ENCODE measurements around the gene PTGDS.

The PTGDS gene

DNA sequence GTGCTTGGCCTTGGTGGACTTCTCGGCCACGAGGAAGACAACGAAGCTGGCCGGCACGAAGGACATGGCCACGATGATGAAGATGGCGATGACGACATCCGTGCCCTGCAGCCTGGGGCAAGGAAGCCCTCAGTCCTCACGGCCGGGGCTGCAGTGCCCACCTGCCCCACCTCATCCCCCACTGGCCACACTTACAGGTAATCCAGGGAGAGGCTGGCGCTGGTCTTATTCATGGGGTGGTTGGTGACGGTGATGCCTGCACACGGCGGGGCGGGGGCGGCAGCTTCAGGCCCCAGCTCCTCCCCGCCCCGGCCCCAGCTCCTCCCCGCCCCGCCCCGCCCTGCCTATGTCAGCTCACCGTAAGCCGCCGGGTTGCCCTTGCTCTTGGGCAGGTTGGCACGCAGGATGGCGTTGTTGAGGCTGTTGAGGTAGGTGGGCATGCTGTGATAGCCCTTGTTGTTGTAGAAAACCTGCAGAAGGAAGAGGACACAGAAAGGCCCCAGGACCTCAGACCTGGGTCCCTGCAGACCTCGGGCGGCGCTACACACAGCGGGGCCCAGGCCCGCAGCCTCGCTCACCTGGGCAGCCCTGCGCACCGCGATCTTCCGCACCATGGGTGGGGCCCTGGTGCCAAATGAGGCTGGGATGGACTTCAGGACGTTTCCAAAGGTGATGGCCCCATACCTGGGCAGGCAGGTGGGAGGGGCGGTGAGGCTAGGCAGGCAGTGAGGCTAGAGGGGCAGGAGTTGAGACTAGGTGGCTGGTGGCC, 34.8 kb downstream of the PTGDS start:
- no peak for DNase-seq

DNA sequence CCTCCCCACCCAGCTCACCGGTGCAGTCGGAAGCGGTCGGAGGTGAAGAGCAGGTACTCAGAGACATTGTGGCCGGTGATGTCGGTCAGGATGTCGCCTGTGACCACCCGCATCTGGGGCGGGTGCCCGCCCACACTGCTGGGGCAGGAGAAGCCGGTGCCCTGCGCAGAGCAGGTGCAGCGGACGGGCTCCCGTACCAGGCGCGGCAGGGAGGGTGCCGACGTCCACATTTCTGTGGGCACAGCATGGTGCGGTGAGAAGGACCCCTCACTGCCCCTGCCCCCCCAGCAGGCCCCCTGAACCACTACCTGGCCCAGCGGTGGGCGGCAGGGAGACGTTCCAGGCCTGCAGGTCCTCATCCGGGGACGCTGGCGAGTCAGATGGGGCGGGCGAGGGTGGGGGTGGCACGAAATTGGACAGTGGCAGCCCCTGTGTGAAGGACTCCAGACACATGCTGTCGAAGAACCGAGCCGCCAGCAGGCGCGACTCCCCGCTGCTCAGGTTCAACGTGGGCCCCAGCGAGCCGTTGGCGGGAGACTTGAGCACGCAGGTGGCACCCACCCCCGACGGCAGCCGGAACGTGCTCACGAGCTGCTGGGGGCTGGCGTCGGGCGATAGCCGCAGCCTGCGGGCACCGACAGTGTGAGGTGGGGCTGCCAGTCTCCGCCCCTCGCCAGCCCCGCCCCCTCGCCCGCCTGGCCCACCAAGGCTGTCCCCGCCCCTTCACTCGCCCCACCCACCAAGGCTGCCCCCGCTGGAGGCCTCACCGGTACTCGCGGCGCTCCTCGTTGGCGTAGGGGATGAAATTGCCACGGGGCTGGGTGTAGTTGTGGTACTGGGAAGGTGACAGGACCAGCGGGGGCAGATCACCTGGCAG, 35.6 kb downstream of the PTGDS start:
- no peak for DNase-seq

DNA sequence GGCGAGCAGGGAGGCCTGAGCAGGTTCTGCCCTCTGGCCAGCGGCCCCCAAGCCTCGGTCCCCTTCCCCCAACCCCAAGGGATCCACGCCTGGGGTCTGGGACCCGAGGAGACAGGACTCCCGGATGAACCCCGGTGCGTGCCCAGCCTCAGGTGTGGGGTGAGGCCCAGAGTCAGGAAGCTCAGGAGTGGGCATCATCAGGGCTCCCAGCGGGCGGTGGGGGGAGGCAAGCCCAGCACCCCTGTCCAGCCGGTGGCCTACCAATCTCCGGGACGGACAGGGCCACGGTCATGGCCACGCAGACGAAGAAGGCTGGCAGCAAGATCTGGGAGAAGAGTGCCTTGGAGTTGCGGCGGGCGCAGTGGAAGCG, 36.3 kb downstream of the PTGDS start:
- no peak for DNase-seq

DNA sequence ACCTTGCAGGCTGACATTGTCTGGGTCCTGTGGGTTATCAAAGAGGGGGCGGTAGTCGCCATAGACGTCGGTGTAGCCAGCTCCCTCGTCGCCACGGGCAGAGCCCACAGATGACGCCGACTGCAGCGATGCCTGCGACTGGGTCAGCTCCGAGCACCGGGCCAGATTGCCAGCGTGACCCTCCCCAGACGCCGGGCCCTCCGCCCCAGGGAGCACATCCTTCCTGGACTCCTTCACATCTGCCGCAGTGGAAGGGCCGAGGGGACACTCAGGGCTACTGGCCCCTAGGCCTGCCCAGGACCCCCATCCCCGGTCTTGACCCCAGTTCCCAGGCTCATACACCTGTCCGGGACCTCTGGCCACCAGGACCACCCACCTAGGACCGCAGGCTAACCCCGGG, 36.9 kb downstream of the PTGDS start:
- no peak for DNase-seq

DNA sequence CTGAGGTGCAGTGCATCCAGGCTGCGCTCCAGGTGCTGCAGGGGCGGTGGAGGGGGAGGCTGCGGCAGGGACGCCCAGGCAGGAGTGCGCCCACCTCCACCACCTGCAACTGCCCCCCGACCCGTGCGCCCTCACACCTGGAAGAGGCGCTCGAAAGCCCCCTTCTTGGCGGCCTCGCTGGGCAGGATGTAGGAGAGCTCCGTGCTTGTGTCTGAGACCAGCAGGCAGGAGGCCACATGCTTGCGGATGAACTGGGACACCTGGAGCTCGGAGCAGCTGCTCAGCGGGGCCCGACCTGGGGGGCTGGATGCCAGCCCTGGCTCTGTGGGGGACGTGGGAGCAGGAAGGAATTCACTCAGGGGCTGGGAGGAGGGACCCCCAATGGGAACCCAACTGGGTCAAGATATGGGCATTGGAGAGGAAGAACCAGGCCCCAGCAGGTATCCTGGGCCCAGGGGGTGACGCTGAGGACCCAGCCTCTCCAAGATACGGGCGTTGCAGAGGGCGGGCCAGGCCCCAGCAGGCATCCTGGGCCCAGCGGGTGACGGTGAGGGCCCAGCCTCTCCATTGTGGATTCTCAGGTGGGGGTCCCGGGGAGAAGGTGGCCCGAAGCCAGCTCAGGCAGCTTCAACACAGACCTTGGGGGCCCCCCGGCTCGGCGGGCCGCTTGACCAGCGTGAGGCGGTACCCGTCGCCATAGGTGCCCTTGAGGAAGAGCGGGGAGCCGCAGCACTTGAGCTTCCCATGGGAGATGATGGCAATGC, 37.7 kb downstream of the PTGDS start:
- no peak for DNase-seq

DNA sequence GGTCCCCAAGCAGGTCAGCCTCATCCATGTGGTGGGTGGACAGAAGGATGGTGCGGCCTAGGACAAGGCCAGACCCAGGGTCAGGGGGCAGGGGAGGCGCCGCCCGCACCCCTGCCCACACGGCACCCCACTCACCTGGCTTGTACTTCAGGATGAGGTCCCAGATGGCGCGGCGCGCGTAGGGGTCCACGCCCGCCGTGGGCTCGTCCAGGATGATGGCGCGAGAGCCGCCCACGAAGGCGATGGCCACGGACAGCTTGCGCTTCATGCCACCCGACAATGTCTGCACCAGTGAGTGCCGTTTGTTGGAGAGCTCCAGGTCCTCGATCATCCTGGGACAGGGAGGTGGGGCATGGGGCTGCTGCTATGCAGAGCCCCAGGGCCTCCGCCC, 38.2 kb downstream of the PTGDS start:
- DNase-seq, result no peak

DNA sequence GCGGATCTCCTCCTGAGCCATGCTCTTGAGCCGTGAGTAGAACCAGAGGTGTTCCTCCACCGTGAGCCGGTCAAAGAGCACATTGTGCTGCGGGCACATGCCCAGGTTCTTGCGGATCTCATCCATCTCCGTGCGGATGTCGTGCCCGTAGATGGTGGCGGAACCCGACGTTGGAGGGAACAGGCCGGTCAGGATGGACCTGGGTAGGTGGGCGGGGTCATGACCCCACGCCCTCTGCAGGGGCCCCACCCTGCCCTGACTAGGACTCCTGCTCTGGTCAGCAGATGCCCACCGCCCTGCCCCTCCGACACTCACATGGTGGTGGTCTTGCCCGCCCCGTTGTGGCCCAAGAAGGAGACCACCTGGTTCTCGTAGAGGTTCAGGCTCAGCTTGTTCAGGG, 38.7 kb downstream of the PTGDS start:
- DNase-seq, result no peak

DNA sequence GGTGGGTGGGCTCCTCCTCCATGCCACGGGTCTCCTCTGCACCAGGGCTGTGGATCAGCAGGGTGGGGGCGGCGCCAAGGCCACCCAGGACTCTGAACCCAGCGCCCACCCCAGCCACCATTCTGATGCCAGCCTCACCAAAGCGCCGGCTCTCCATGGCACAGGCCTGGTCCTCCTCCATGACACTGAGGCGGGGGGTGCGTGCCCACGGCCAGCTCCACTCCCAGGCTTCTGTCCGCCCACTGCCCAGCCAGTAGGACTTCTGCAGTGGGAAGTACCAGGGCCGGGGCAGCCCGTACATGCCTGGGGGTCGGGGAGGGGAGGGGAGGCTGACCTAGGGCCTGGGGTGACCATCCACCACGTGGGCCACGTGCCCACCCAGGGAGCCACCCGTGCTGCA, 39.1 kb downstream of the PTGDS start:
- DNase-seq, result no peak

DNA sequence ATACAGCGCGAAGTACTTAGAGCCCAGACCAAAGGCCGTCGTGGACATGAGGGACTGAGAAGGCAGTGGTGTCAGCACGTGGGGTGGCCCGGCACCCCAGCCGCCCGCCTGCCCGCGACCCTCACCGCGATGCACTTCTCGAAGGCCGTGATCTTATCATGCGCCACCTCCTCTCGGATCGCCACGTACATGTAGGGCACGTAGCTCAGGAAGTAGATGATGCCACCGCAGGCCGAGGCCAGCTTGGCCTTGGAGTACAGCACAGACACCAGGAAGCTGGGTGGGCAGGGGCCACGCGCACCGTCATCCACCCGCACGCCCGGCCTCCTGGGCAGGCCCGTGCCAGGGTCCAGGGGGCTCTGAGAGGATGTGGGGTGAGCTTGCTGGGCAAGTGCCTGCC, 39.8 kb downstream of the PTGDS start:
- no peak for DNase-seq

DNA sequence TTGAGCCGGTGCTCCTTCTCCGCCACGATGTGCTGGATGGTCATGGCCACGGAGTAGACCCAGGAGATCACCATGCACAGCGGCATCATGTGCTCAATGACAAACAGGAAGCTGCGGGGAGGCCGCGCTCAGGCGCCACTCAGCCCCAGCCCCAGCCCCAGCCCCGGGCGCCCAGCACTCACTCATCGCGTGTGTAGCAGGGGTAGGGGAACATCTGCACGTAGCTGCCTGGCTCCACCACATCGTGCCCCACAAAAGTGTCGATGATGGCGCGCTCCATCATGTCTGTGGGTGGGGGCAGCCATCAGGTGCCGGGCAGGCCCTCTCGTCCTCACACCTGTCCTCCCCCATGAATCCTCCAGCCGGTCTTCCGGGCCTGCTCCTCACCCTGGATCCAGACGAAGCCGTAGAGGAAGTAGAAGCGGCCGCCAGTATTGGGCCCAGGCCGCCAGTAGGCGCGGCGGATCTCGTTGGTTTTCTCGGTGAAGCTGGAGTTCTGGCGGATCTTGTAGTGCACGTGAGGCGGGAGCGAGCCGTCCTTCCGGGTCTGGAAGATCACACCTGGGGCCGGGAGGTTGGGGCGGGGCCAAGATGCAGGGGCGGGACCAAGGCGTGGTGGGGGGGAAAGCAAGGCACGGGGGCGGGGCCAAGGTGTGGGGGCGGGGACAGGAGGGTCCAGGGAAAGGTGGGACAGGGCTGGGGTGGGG, 40.6 kb downstream of the PTGDS start:
- DNase-seq, result no peak

DNA sequence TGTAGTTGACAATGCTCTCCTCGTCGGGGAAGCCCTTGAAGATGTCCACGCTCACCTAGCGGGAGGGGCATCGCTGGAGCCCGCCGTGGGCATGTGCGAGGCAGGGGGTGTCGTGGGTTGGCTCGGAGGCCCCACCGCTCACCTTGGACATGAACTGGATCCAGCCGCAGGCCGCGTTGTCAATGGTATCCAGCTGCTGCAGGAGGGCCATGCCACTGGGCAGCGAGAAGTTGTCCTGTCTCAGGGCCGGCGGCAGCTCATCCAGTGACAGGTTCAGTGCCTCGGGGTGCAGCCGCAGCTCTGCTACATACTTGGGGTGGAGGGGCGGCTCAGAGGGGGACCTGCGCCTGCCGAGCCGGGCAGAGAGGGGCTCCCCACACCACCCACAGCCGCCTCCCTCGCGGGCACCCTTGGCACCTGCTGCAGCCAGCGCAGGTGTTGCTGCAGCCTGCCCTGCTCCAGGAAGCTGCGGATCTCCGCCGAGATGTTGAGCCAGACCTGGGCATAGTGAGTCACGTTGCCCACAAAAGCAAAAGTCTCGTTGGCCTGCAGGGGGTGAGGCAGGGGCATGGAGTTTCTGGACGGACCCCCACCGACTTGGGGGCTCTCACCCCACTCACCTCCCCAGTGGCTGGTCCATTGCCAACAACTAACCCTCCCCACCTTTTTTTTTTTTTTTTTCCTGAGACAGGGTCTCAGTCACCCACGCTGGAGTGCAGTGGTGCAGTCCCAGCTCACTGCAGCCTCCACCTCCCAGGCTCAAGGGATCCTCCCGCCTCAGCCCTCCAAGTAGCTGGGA, 41.7 kb downstream of the PTGDS start:
- no peak for DNase-seq

DNA sequence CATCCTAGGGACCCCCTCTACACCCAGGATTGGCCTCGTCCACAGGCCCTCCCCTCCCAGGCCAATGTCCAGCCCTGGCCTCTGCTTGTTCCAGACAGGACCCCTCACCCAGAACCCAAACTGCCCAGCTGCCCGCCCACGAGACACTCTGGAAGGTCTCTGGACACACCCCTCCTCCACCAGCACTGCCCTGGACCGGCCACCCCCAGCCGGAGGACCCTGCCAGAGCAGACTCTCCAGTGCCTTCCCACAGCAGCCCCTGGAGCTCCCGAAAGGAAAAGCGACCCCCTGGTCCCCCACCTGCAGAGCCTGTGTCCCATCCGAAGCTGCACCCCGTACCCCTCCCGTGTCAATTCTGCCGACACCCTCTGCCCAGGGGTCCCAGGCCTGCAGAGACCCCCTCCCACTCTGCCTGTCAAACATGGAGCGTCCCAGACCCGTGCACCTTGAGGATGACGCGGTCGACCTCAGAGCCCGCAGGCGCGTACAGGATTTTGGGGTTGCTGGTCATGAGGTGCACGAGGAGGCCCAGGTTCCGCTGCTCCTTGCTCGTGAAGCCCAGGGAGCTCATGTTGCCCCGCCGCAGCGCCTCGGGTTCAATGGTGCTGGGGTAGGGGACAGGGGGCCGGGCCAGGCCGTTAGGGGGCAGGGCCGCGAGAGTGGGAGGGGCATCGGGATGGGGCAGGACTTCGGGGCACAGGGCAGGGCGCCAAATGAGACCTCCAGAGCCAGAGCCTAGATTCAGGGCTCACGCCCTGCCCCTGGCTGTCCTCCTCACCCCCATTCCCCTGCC, 42.8 kb downstream of the PTGDS start:
- DNase-seq, result no peak

DNA sequence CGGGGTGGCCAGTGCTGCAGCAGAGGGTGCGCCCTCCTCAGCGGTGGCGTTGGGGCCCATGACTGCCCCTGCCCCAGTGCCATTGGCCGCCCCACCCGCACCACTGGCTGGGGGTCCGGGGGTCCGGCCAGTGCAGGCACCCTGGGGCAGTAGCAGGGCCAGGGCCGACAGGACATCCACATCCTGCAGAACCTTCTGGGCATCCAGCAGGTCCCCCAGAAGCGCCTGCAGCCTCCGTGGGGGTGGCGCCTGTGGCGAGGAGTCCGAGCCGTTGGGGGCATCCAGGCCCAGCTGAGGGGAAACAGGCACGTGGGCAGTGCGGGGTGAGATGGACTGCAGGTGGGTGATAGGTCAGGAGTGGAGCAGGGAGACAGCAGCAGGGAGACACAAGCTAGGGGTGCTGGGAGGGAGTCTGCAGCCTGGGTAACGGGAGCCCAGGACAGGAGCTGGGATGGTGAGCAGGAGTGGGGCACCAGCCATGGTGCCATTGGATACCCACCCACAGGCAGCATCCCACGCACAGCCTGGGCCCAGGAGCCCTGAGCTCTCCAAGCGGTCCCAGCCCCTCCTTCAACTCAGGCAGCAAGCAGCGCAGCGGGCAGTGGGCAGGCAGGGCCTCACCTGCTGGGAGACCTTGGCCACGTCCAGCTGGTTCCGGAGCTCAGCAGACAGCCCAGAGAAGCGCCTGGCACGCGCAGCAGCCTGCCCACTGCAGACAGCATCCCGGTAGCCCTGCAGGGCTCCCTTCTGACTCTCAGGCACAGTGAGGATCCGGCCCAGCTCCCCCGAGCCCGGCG, 43.7 kb downstream of the PTGDS start:
- DNase-seq, result no peak

DNA sequence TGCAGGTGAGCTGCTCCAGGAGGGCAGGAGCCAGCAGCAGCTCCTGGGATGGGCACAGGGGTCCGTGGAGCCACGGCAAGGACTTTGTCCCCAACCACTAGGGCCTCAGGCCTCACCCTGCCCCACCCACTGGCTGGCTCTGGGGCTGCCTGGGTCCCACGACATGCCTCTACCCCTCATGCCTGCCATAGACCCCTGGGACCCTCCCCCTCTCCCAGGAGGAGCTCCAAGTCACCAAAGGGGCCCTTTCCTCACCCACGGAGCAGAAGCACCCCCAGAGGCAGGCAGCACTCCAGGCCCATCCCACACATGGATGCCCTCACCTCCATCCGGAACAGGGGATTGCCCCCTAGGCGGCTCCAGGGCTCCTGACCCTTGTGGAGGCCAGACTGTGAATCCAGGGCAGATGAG, 44.3 kb downstream of the PTGDS start:
- DNase-seq, result no peak

DNA sequence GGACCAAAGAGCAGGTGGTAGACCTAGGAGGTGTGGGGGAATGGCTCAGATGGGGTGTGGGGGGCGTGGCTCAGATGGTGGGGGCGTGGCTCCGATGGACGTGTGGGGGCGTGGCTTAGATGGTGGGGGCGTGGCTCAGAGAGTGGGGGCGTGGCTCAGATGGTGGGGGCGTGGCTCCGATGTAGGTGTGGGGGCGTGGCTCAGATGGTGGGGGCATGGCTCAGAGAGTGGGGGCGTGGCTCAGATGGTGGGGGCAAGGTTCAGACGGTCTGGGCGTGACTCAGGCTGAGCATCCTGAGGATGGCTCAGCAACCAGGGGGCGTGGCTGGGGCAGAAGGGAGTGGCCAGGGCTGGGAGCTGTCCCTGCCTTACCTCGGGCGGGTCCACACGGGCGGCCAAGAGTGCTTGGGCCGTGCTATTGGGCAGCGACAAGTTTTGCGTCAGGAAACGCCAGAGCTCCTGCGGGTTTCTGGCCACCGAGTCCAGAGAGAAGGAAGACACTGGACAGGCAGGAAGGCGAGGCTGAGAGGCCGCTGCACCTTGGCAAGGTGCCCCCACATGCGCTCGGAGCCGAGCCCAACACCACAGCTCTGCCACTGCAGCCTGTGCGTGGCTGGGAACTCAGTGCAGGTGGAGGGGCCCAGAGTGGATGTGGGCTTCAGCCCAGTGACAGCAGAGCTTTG, 44.8 kb downstream of the PTGDS start:
- peak; percentile 79 for DNase-seq

DNA sequence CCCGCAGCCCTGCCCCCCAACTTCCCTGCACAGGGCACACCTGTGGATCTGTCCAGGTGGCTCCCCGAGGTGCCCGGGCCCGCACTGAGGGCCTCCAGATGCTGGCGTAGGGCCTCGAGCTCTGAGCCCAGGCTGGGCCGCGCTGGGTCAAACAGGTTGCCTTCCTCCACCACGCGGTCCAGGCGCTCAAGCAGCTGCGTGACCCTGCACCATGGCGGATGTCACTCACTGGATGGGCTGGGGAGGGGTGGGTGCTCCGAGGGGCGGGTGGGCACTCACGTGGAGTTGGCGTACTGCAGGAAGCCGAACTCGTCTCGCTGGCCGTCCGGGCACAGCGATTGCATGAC, 45.3 kb downstream of the PTGDS start:
- DNase-seq, result no peak

DNA sequence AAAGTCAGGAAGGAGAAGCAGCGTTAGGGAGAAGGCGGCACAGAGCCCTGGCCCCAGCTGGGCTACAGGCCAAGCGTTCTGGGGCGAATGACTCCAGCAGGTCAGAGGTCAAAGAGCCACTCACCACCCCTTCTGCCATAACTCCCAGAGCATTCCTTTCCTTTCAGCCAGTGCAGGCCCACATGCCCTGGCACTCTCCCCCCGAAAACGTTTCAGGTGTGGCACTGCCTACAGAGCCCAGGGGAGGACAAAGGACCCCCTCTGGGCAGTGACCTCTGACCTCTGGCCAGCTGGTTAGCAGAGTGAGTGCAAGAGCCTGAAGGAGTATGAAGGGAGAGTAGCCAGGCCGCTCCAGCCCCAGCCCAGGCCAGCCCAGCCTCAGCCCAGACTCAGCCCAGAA, 45.9 kb downstream of the PTGDS start:
- DNase-seq, result no peak

DNA sequence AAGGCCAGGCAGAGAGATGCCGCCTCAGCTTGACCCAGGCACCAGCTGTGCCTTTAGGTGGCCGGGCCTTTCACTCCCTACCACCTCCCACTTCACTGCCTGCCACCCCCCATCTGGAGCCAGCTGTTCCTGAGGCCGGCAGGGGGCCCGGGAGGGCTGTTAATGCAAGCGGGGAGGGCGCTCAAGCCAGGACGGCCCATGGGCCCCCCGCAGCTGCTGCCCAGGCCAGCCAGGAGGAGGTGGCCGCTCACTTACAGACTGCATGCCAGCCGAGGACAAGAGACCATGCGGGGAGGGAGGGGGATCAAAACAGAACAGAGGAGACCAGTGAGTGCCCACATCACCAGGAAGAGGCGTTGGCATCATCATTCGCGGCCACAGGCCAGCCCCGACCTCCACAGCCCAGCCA, 46.3 kb downstream of the PTGDS start:
- no peak for DNase-seq

DNA sequence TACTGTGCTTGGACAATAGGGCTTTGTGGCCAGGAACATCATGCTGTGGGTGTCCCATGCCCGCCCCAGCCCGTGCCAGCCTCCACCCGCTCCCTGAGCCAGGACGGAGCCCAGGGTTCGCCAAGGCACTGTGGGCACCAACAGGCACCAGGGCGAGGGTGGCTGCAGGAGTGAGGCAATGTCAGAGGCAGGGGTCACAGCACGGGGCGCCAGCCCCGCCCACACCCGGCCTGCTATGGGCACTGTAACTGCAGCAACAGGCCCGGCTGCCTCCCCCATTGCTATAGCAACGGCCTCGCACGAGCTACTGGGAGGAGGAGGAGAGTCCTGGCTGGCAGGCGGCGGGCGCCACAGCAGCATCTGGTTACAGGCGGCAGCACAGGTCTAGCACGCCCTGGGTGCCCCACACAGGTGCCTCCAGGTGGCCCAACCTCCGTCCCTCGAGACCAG, 48.2 kb downstream of the PTGDS start:
- no peak for DNase-seq

DNA sequence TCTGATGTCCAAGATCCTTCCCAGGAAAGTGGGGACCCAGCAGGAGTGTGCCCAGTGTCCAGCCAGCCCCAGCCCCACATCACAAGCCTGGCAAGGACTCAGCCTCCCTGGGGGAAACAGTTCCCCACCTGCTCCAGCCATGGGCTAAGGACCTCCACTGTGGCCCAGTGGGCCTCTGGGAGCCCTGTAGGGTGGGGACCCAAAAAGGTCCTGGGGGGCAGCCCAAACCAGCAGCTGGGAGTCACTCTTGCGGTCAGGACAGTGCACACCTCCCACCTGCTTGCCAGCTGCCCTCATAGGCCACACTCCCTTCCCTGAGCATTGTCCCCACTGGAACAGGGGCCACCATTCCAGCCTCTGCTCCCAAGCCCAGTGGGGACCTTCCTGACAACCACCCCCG, 49.1 kb downstream of the PTGDS start:
- no peak for DNase-seq

Data from stimulated activated naive CD4-positive, alpha-beta T cell treated with Interleukin-2 at 50 U/mL for 16 hours (primary cell).